ENCODE results near the gene RNU6-1. TPM values are rescaled to one million over a fixed set of nuclear protein-coding genes. Genes with fewer than 3 reads are reported as not detected.
A peak's percentile ranks its signal among the peaks of the same experiment; 100 is the strongest.

RNU6-1 gene
- total RNA-seq, 4 donors from 2014 or later = not detected

GRCh38 chr15:67835297-67836133 lies 4.3 kb downstream of the RNU6-1 start:
- peaks cover 57% of the 10 kb centered on the region for H3K27me3 ChIP-seq
- no peak overlapping the region for H3K27ac ChIP-seq
- no peak for TF ChIP-seq POLR2AphosphoS5 (IDR thresholded peaks at IDR 0.05)
- TF ChIP-seq CTCF (IDR thresholded peaks at IDR 0.05) = no peak
- no peak for TF ChIP-seq POLR2A (IDR thresholded peaks at IDR 0.05)
- no peak for TF ChIP-seq EP300 (IDR thresholded peaks at IDR 0.05)
- WGBS, 2 donors (ENCODE audit: low coverage in 1 of 2) = 8 to 35% methylated on average over 5 of the region's 59 CpGs
- no peaks in the 10 kb centered on the region for H3K9me3 ChIP-seq
- peaks cover 0 to 61% (median 24%) of the 10 kb centered on the region in 3 donors for H3K4me1 ChIP-seq
- no peaks in the 10 kb centered on the region for H3K36me3 ChIP-seq
- peak overlapping the region; percentile 11 to 48 for H3K4me3 ChIP-seq
- no peak for ATAC-seq

- H3K36me3 ChIP-seq = no peaks in the 10 kb centered on the region
- WGBS, 2 donors (ENCODE audit: low coverage in 1 of 2) = 0 to 2% methylated on average over 7 to 10 of the region's 59 CpGs
- TF ChIP-seq EP300 (IDR thresholded peaks at IDR 0.05) = no peak
- TF ChIP-seq POLR2A (IDR thresholded peaks at IDR 0.05) = no peak
- no peak for TF ChIP-seq CTCF (IDR thresholded peaks at IDR 0.05)
- no peak for TF ChIP-seq POLR2AphosphoS5 (IDR thresholded peaks at IDR 0.05)
- no peaks in the 10 kb centered on the region for H3K9me3 ChIP-seq
- peaks cover 65% of the 10 kb centered on the region for H3K27me3 ChIP-seq
- peaks cover 0 to 64% (median 24%) of the 10 kb centered on the region in 3 donors for H3K4me1 ChIP-seq
- H3K27ac ChIP-seq = no peak overlapping the region
- peak; percentile 8 for ATAC-seq
- peak overlapping the region; percentile 6 to 48 for H3K4me3 ChIP-seq
Observed at GRCh38 chr15:67834581-67835296, 5.1 kb downstream of the RNU6-1 start.

GRCh38 chr15:67833710-67834511 lies 5.9 kb downstream of the RNU6-1 start:
- Histone ChIP-seq H3K27ac (no peak overlapping the region), H3K9me3 (no peaks in the 10 kb centered on the region), H3K27me3 (peaks cover 73% of the 10 kb centered on the region), H3K4me1 (peaks cover 0 to 65% (median 24%) of the 10 kb centered on the region in 3 donors), H3K4me3 (peak overlapping the region in 1 of 2 donors; percentile 48), H3K36me3 (no peaks in the 10 kb centered on the region)
- no peak for TF ChIP-seq EP300 (IDR thresholded peaks at IDR 0.05)
- TF ChIP-seq POLR2AphosphoS5 (IDR thresholded peaks at IDR 0.05) = no peak
- peak in 3 of 4 experiments; percentile 17 to 62 (median 33) for TF ChIP-seq CTCF (IDR thresholded peaks at IDR 0.05)
- no peak for TF ChIP-seq POLR2A (IDR thresholded peaks at IDR 0.05)
- WGBS, 2 donors (ENCODE audit: low coverage in 1 of 2) = 4 to 12% methylated on average over 8 to 9 of the region's 44 CpGs
- ATAC-seq = no peak

- Histone ChIP-seq H3K36me3 (no peaks in the 10 kb centered on the region), H3K4me1 (peaks cover 0 to 65% (median 28%) of the 10 kb centered on the region in 3 donors), H3K9me3 (no peaks in the 10 kb centered on the region), H3K27me3 (peaks cover 81% of the 10 kb centered on the region), H3K27ac (no peak overlapping the region), H3K4me3 (peak overlapping the region in 1 of 2 donors; percentile 48)
- ATAC-seq = no peak
- TF ChIP-seq POLR2A (IDR thresholded peaks at IDR 0.05) (no peak), CTCF (IDR thresholded peaks at IDR 0.05) (no peak), EP300 (IDR thresholded peaks at IDR 0.05) (no peak), POLR2AphosphoS5 (IDR thresholded peaks at IDR 0.05) (no peak)
- 9 to 11% methylated on average over 11 to 21 of the region's 32 CpGs for WGBS, 2 donors (ENCODE audit: low coverage in 1 of 2)
Observed at GRCh38 chr15:67832897-67833709, 6.7 kb downstream of the RNU6-1 start.

All from gastroesophageal sphincter (tissue), 4 donors.